OCI-LY1 (cell line): ENCODE data around the gene LINC00237.

Source experiments
- CTCF ChIP-seq: fragments of 200-600 bp; sonication (generic), shearing (Covaris generic); IDR thresholded peaks from 2 replicates; pipeline ENCODE4 v1.5.1; 2017; ENCODE audit warnings: mild to moderate bottlenecking, antibody characterized with exemption, low read length, moderate library complexity, mixed read lengths
- EZH2 ChIP-seq: fragments of 200-600 bp; sonication (generic), shearing (Covaris generic); IDR thresholded peaks from 2 replicates; pipeline ENCODE4 v1.8.0; 2017; ENCODE audit warnings: borderline replicate concordance, mixed run types, mild to moderate bottlenecking, antibody characterized with exemption, low read length, moderate library complexity, mixed read lengths

DNA sequence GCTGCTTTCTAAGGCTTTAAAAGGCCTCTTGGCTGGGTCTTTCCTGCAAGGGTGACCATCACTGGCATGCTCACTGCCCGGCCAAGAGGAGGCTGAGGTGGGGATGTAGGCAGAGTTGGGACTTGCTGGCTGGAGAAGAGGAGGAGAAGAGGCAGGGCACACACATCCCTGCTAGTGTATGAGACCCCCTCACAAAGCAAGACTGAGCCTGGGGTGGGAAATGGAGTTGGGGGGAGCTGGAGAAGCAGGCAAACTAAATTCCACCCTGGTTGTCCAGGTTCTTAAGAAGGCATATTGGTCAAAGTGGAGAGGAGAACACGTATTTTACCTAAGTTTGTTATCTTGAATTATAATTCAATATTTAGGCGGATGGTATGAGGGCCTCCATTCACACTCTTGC is 18.0 kb upstream of the LINC00237 start:
- TF ChIP-seq CTCF, result no peak
- no peak for TF ChIP-seq EZH2
